Spleen (tissue), 7 donors: ENCODE measurements around the gene SRCAP.

ENCODE experiments used
- CTCF ChIP-seq, 11 experiments: fragments of 200-600 bp in 7 of 11; fragments of 450-650 bp in 4 of 11; sonication (generic) in 4 of 11; IDR thresholded peaks in 8 of 11; conservative IDR thresholded peaks in 3 of 11; 1 replicate in 7 of 11; 2 replicates in 4 of 11; pipeline versions ENCODE4 v1.4.0 to v1.8.0; 2016 to 2021; ENCODE audit warnings: antibody characterized with exemption in 11 of 11, inconsistent platforms in 4 of 11, mild to moderate bottlenecking in 1 of 11
- POLR2A ChIP-seq, 3 donors: fragments of 450-650 bp; IDR thresholded peaks; one replicate each; pipeline ENCODE4 v1.5.1; 2017; ENCODE audit warnings: antibody characterized with exemption in 3 of 3, mild to moderate bottlenecking in 1 of 3
- POLR2AphosphoS5 ChIP-seq, 3 donors: sonication (generic); formaldehyde crosslinking; IDR thresholded peaks; one replicate each; pipeline ENCODE4 v1.5.1; 2017; ENCODE audit warnings: antibody characterized with exemption in 3 of 3
- donor health status: DM: no; HTN: no; CAD: no; lungs with moderate emphysema.
- donor health status: DM: no; HTN: no; CAD: no.
- donor health status: DM: no; HTN: no; CAD: no.

- TF ChIP-seq CTCF (IDR thresholded peaks at IDR 0.05 in 8 of 11, conservative IDR thresholded peaks at IDR 0.05 in 3 of 11) (no peak), POLR2AphosphoS5 (IDR thresholded peaks at IDR 0.05) (peak in 1 of 3 donors; percentile 19), POLR2A (IDR thresholded peaks at IDR 0.05) (no peak)
These were observed 24.9 kb downstream of the SRCAP start for GRCh38 chr16:30723725-30724355.
